Measurements from ENCODE around the gene CENPX. TPM values are rescaled to one million over a fixed set of nuclear protein-coding genes. Genes with fewer than 3 reads are reported as not detected.
A peak's percentile ranks its signal among the peaks of the same experiment; 100 is the strongest.

The CENPX gene
- total RNA-seq, 1 experiment from 2014 or later, result 187 TPM

GRCh38 chr17:82065638-82066303 lies 43.1 kb upstream of the CENPX start, which contains the start of gene DUS1L:
DUS1L (minus strand) TSS chr17:82065804; CDS start chr17:82065059, 745 bp downstream.
- Histone ChIP-seq H3K4me1 (ENCODE audit: control insufficient read depth, insufficient read depth, low read length) (peaks cover 17% of the 10 kb centered on the region), H3K36me3 (ENCODE audit: control insufficient read depth, insufficient read depth, low read length) (peaks cover 3% of the 10 kb centered on the region; the same call in 1 of the 2 replicates), H3K9me3 (ENCODE audit: control insufficient read depth, insufficient read depth, low read depth, low read length) (no peaks in the 10 kb centered on the region), H3K27me3 (ENCODE audit: control insufficient read depth, insufficient read depth, low read length) (no peaks in the 10 kb centered on the region), H3K4me3 (ENCODE audit: low read depth in 2 of 2, low read length in 2 of 2) (peak within 1 kb of the TSS; percentile 77 to 88), H3K27ac (ENCODE audit: low read length) (peak within 1 kb of the TSS; percentile 92)
- in situ Hi-C loops (cut with HindIII; ENCODE audit: low pct_unique_long_range_greater_than_20kb, low sequenced_read_pairs) (no loop called here), intact Hi-C loops (cut with micrococcal nuclease; ENCODE audit: unreplicated experiment) (no loop called here)
- no peak for TF ChIP-seq CTCF (IDR thresholded peaks at IDR 0.05)
- no peak for TF ChIP-seq REST (IDR thresholded peaks at IDR 0.05; ENCODE audit: insufficient read depth in 1 of 2, low read depth in 2 of 2, low read length in 1 of 2)
- TF ChIP-seq POLR2AphosphoS5 (IDR thresholded peaks at IDR 0.05; ENCODE audit: low read depth, low read length), result peak; percentile 61; the same call in 1 of the 2 replicates
- TF ChIP-seq SIN3A (IDR thresholded peaks at IDR 0.05; ENCODE audit: borderline replicate concordance, insufficient read depth, low read depth, low read length), result no peak
- peak; percentile 54; the same call in 1 of the 2 replicates for TF ChIP-seq TCF7L2 (IDR thresholded peaks at IDR 0.05; ENCODE audit: low read depth, low read length)
- ATAC-seq (peak; percentile 83), DNase-seq (ENCODE audit: low read depth, low spot score) (no peak)
- POLR2A ChIA-PET, result no interaction called here
- no TSS peak for BruUV-seq (replicated peaks)
- CTCF ChIA-PET, result no interaction called here

GRCh38 chr17:82065193-82065637 lies 42.5 kb upstream of the CENPX start:
- POLR2A ChIA-PET, result no interaction called here

More at GRCh38 chr17:82065193-82065637, 42.5 kb upstream of the CENPX start:
- H3K36me3 ChIP-seq (ENCODE audit: control insufficient read depth, insufficient read depth, low read length), result peaks cover 3% of the 10 kb centered on the region; the same call in 1 of the 2 replicates
- no peaks in the 10 kb centered on the region for H3K9me3 ChIP-seq (ENCODE audit: control insufficient read depth, insufficient read depth, low read depth, low read length)
- intact Hi-C loops (cut with micrococcal nuclease; ENCODE audit: unreplicated experiment) (no loop called here), in situ Hi-C loops (cut with HindIII; ENCODE audit: low pct_unique_long_range_greater_than_20kb, low sequenced_read_pairs) (no loop called here)
- CTCF ChIA-PET, result no interaction called here
- H3K27me3 ChIP-seq (ENCODE audit: control insufficient read depth, insufficient read depth, low read length), result no peaks in the 10 kb centered on the region
- peaks cover 17% of the 10 kb centered on the region for H3K4me1 ChIP-seq (ENCODE audit: control insufficient read depth, insufficient read depth, low read length)
- TF ChIP-seq CTCF (IDR thresholded peaks at IDR 0.05) (no peak), SIN3A (IDR thresholded peaks at IDR 0.05; ENCODE audit: borderline replicate concordance, insufficient read depth, low read depth, low read length) (no peak), TCF7L2 (IDR thresholded peaks at IDR 0.05; ENCODE audit: low read depth, low read length) (no peak), REST (IDR thresholded peaks at IDR 0.05; ENCODE audit: insufficient read depth in 1 of 2, low read depth in 2 of 2, low read length in 1 of 2) (no peak), POLR2AphosphoS5 (IDR thresholded peaks at IDR 0.05; ENCODE audit: low read depth, low read length) (no peak)
- H3K27ac ChIP-seq (ENCODE audit: low read length), result peak overlapping the region; percentile 90
- no peak for DNase-seq (ENCODE audit: low read depth, low spot score)
- H3K4me3 ChIP-seq (ENCODE audit: low read depth in 2 of 2, low read length in 2 of 2), result peak overlapping the region; percentile 77 to 88
- no TSS peak for BruUV-seq (replicated peaks)
- peak; percentile 32 for ATAC-seq
